ENCODE measurements around the gene UTRN.

- TF ChIP-seq EZH2 (IDR thresholded peaks at IDR 0.05; ENCODE audit: borderline replicate concordance, low read length), result no peak
- no peak for TF ChIP-seq CTCF (conservative IDR thresholded peaks at IDR 0.05 in 1 of 2, IDR thresholded peaks at IDR 0.05 in 1 of 2; ENCODE audit: extremely low read depth in 1 of 2, insufficient read depth in 1 of 2, low read depth in 1 of 2, low read length in 2 of 2)
Measured at GRCh38 chr6:144319211-144319610, 34.1 kb downstream of the UTRN start.
